Measurements from ENCODE around the gene LHFPL2. TPM values are rescaled to one million over a fixed set of nuclear protein-coding genes. Genes with fewer than 3 reads are reported as not detected.

The LHFPL2 gene
- total and polyA plus RNA-seq, 9 of the 15 experiments (the other 6 are each of a cell fraction or from before 2014, with no cell fraction given): 1.0 to 6.6 (median 4.6) TPM

DNA sequence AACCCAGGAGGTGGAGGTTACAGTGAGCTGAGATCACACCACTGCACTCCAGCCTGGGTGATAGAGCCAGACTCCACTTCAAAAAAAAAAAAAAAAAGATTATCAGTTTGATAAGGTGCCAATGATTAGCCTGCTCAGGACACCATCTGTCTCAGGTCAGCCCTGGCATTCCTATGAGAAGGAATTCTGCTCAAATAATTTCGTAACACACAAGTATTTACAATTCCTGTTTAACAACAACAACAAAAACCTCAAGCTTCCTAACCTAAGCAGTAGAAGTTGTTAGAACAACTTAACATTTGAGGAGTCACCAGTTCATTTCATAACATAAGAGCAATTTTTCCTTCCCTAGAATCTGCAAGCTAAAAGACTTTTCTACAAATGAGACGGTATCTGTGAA is 85.0 kb downstream of the LHFPL2 start (continued):
- TF ChIP-seq, protein P1, sequence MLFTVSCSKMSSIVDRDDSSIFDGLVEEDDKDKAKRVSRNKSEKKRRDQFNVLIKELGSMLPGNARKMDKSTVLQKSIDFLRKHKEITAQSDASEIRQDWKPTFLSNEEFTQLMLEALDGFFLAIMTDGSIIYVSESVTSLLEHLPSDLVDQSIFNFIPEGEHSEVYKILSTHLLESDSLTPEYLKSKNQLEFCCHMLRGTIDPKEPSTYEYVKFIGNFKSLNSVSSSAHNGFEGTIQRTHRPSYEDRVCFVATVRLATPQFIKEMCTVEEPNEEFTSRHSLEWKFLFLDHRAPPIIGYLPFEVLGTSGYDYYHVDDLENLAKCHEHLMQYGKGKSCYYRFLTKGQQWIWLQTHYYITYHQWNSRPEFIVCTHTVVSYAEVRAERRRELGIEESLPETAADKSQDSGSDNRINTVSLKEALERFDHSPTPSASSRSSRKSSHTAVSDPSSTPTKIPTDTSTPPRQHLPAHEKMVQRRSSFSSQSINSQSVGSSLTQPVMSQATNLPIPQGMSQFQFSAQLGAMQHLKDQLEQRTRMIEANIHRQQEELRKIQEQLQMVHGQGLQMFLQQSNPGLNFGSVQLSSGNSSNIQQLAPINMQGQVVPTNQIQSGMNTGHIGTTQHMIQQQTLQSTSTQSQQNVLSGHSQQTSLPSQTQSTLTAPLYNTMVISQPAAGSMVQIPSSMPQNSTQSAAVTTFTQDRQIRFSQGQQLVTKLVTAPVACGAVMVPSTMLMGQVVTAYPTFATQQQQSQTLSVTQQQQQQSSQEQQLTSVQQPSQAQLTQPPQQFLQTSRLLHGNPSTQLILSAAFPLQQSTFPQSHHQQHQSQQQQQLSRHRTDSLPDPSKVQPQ (CRISPR knock-in tag; IDR thresholded peaks at IDR 0.05; ENCODE audit: borderline replicate concordance): no peak
- TF ChIP-seq, protein P2, sequence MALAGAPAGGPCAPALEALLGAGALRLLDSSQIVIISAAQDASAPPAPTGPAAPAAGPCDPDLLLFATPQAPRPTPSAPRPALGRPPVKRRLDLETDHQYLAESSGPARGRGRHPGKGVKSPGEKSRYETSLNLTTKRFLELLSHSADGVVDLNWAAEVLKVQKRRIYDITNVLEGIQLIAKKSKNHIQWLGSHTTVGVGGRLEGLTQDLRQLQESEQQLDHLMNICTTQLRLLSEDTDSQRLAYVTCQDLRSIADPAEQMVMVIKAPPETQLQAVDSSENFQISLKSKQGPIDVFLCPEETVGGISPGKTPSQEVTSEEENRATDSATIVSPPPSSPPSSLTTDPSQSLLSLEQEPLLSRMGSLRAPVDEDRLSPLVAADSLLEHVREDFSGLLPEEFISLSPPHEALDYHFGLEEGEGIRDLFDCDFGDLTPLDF (CRISPR knock-in tag; IDR thresholded peaks at IDR 0.05): no peak
- no peak for TF ChIP-seq HOXB6 (CRISPR knock-in tag; IDR thresholded peaks at IDR 0.05; ENCODE audit: borderline replicate concordance)
- no peak for TF ChIP-seq MAFF (IDR thresholded peaks at IDR 0.05; ENCODE audit: low read length)
- TF ChIP-seq ZNF263 (CRISPR knock-in tag; IDR thresholded peaks at IDR 0.05; ENCODE audit: borderline replicate concordance): no peak
- TF ChIP-seq FOXJ3 (CRISPR knock-in tag; IDR thresholded peaks at IDR 0.05): no peak

DNA sequence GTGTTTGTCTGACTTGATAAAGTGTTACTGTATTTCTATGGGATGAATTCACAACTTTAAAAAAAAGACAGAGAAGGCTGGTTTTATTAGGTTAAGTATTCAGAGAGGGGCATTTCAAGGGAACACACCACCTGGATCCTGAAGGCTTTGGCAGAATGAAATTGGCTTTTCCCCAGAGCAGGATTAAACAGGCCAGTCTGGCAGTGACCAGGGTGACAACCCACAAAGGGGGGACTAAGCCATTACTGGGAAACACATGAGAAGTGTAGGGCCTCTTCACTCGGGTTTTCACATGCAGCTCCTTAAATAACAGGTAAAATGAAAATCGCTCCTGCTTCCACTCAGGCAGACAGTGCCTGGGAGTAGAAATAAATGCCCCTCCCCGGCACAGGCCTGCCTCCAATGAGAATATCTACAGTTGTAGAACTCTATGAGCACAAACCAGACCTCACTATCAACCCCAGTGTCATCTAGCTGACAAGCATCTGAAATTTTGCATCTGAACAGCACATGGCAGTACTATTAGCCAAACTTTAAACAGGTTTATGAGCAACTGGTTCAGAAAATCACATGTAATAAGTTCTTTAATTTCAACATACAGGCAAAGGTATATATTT is 85.8 kb downstream of the LHFPL2 start:
- no TSS peak for BruUV-seq (replicated peaks)
- TF ChIP-seq NR3C1 (CRISPR knock-in tag; IDR thresholded peaks at IDR 0.05) (no peak), SETDB1 (IDR thresholded peaks at IDR 0.05; ENCODE audit: low read length) (no peak), DACH1 (IDR thresholded peaks at IDR 0.05; ENCODE audit: partially characterized antibody) (peak; percentile 8), NR1H2 (CRISPR knock-in tag; IDR thresholded peaks at IDR 0.05) (no peak)
- no peaks in the 10 kb centered on the region for H3K36me3 ChIP-seq (ENCODE audit: control insufficient read depth, insufficient read depth, low read length)
- no peak overlapping the region for H3K9ac ChIP-seq (ENCODE audit: insufficient read depth in 1 of 2, low read depth in 2 of 2, low read length in 2 of 2)
- H3K9me1 ChIP-seq (ENCODE audit: control insufficient read depth, insufficient read depth, low read length): no peaks in the 10 kb centered on the region
- ChIA-PET POLR2A (interaction anchor here (1.2 kb wide), 1 partner anchor 28 kb away, joined by 6 read pairs; no protein-coding TSS in a partner anchor), CTCF (ENCODE audit: low intra/inter-chr PET ratio) (no interaction called here)
- no peak overlapping the region for H3K4me2 ChIP-seq (ENCODE audit: insufficient read depth, low read length)
- 22% methylated on average over 3 of the region's 3 CpGs for WGBS (ENCODE audit: insufficient coverage, low coverage, missing lambda C conversion rate)
- H3K79me2 ChIP-seq (ENCODE audit: control insufficient read depth, insufficient read depth, low read length): no peaks in the 10 kb centered on the region
- no peak overlapping the region for H3K4me3 ChIP-seq
- no peak for DNase-seq (ENCODE audit: extremely low read depth in 1 of 4, low spot score in 3 of 4)
- no peak overlapping the region for H2AFZ ChIP-seq (ENCODE audit: low read depth, low read length)
- no peaks in the 10 kb centered on the region for H4K20me1 ChIP-seq (replicated peaks; ENCODE audit: control insufficient read depth, insufficient read depth, low read length)
- ATAC-seq: no peak
- FAIRE-seq: no peak
- no peak overlapping the region for H3K27ac ChIP-seq (ENCODE audit: extremely low read depth, low read depth, low read length)
- H3K27me3 ChIP-seq (ENCODE audit: control insufficient read depth in 2 of 2, insufficient read depth in 2 of 2, low read length in 2 of 2): no peaks in the 10 kb centered on the region
- H3K4me1 ChIP-seq (replicated peaks in 1 of 2; ENCODE audit: control insufficient read depth in 2 of 2, insufficient read depth in 2 of 2, low read length in 2 of 2): no peaks in the 10 kb centered on the region
- intact Hi-C loops (cut with micrococcal nuclease) (no loop called here), in situ Hi-C loops (cut with MboI) (no loop called here)
- no peaks in the 10 kb centered on the region for H3K9me3 ChIP-seq (replicated peaks; ENCODE audit: control insufficient read depth, insufficient read depth, low read depth, low read length)

Measured in K562 (cell line).